Skeletal muscle tissue (tissue), 4 donors: ENCODE results near the gene SCD5. TPM values are rescaled to one million over a fixed set of nuclear protein-coding genes. Genes with fewer than 3 reads are reported as not detected.

ENCODE experiments used
- H3K27ac ChIP-seq: one replicate; pipeline ENCODE4 v1.7.0; 2013; ENCODE audit warnings: mild to moderate bottlenecking, low read depth, low read length, inconsistent platforms
- H3K27me3 ChIP-seq, 3 donors: one replicate each; pipeline ENCODE4 v1.7.0; 2013; ENCODE audit warnings: low read length in 3 of 3; ENCODE audit not compliant: control insufficient read depth in 3 of 3, insufficient read depth in 3 of 3
- H3K36me3 ChIP-seq, 3 donors: one replicate each; pipeline ENCODE4 v1.7.0; 2013; ENCODE audit warnings: low read length in 3 of 3; ENCODE audit not compliant: control insufficient read depth in 3 of 3, insufficient read depth in 3 of 3
- H3K4me1 ChIP-seq, 3 donors: one replicate each; pipeline ENCODE4 v1.7.0; 2013; ENCODE audit warnings: low read length in 3 of 3, mild to moderate bottlenecking in 3 of 3; ENCODE audit not compliant: control insufficient read depth in 3 of 3, insufficient read depth in 3 of 3
- H3K4me3 ChIP-seq, 3 donors: one replicate each; pipeline ENCODE4 v1.7.0; 2013; ENCODE audit warnings: low read length in 3 of 3
- H3K9ac ChIP-seq, 3 donors: one replicate each; pipeline ENCODE4 v1.7.0; 2013; ENCODE audit warnings: low read length in 3 of 3, mild to moderate bottlenecking in 3 of 3, moderate library complexity in 2 of 3, low read depth in 1 of 3
- H3K9me3 ChIP-seq, 3 donors: one replicate each; pipeline ENCODE4 v1.7.0; 2013; ENCODE audit warnings: low read length in 3 of 3; ENCODE audit not compliant: control insufficient read depth in 3 of 3
- total RNA-seq: library from RNA; depleted of rRNA; stranded (reverse); fragments of >200 nt; gene quantifications from one replicate; pipeline ENCODE4 v1.2.3, GENCODE V29; 2014
- donor health status: Osteomylitis.

SCD5 gene
- total RNA-seq, 1 donor from 2014 or later = 9.4 TPM

DNA sequence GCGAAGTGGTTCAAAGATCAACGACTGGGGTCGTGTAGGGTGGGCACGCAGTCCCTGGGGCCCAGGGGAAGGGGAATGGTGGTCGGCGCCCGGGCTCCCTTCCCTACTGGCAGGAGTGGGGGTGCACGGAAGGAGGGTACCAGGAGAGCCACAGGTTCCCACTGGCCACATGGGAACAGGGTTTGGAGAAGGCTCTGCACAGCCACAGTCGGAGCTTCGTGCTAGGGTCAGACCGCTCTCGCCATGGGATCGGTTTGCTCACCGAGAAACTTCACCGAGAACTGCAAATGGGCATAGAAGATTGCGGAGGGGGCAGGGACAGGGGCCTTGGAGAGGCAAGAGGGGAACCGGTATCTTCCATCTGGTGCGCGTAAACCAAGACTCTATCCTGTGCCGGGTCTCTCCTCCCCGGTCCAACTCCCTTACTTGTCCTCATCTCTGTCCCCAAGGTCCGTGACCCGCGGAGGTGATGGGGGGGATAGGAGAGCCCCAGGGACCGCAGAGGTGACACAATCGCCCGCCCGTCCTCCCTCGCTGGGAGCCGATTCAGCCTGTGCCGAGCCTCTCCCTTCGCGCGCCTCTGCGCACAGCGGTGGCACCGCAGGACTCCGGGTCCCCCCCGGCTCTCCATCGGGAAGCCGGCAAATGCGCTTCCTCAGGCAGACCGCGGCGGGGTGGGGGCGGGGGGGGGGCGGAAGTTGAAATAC lies 1.0 kb downstream of the SCD5 start:
- Histone ChIP-seq H3K4me3 (peak overlapping the region; percentile 54 to 66 (median 57)), H3K9ac (peak overlapping the region in 1 of 3 donors; percentile 14), H3K4me1 (peaks cover 10 to 20% (median 19%) of the 10 kb centered on the region in 3 donors), H3K27ac (no peak overlapping the region), H3K9me3 (no peaks in the 10 kb centered on the region), H3K36me3 (no peaks in the 10 kb centered on the region), H3K27me3 (peaks cover 4 to 28% (median 23%) of the 10 kb centered on the region in 3 donors)

DNA sequence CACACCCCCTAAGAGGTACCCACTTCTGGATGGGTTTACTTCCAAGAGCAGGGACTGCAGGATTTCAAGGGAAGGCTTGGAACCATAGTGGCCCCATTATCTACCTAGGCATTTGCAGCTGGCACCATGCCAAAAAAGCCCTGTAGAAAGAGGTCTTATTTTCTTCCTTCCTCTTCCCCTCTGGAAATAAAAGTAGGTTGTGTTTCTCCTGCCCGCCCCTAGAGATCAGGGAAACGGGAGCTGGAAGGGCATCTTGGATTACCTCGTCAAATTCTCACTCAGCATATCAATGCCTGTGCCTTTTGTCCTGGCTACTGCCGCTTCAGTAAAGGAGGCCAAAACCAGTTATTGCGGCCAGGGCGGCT lies 1.6 kb downstream of the SCD5 start:
- Histone ChIP-seq H3K9me3 (no peaks in the 10 kb centered on the region), H3K4me1 (peaks cover 10 to 20% (median 19%) of the 10 kb centered on the region in 3 donors), H3K27me3 (peaks cover 4 to 28% (median 23%) of the 10 kb centered on the region in 3 donors), H3K9ac (peak overlapping the region in 1 of 3 donors; percentile 14), H3K4me3 (peak overlapping the region in 2 of 3 donors; percentile 57 to 66), H3K36me3 (no peaks in the 10 kb centered on the region), H3K27ac (no peak overlapping the region)

DNA sequence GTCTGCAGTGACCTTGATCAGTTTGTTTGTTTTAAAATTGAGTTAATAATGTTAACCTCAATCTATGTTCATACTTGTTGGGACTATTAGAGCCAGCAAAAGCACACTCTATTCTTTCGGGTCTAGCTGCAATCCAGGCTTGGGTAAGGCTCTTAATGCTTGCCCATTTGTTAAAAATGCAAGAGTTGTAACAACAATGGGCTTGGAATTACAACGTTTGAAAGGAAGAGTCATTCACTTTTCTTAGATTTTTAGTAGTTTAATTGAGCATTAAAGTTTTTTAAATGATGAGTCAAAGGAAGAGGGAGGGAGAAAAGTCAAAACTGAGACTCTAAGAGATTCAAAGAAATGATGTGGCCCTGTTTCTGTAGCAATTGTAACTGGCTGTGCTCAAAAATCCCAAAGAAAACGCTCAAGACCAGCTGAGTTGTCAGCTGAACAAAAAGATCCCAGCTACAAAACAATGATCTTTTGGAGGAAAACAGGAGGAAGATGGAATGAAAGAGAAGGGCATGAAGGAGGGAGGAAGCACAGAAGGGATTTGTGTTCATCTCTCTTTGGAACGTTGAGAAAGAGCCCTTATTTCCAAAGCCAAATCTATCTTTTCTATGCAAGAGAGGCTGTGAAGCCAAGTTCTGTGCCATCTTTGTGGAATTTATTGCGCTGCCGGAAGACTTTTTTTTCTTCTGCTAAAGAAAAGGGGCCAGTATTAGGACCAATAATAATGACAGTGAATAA lies 5.5 kb downstream of the SCD5 start:
- no peaks in the 10 kb centered on the region for H3K36me3 ChIP-seq
- H3K4me1 ChIP-seq = peaks cover 4 to 11% (median 8%) of the 10 kb centered on the region in 3 donors
- peaks cover 0 to 10% (median 7%) of the 10 kb centered on the region in 3 donors for H3K27me3 ChIP-seq
- no peak overlapping the region for H3K27ac ChIP-seq
- H3K9me3 ChIP-seq = no peaks in the 10 kb centered on the region
- no peak overlapping the region for H3K4me3 ChIP-seq
- H3K9ac ChIP-seq = no peak overlapping the region

DNA sequence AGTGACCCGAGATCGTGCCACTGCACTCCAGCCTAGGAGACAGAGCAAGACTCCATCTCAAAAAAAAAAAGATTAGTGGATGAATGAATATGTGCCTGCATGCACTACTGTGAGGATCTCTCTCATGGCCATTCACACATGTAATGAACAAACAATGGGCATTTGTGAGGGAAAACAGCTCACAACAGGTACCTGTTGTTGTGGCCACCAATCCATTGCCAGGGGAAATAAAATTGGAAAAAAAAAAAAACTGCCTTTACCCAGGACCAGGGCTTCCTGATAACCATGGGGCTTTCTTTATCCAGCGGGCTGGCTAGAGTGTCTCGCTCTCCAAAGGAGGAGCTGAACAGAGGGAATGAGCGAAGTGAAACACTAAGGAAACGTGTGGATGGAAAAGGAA lies 7.4 kb downstream of the SCD5 start:
- Histone ChIP-seq H3K9me3 (no peaks in the 10 kb centered on the region), H3K27ac (no peak overlapping the region), H3K9ac (no peak overlapping the region), H3K4me3 (no peak overlapping the region), H3K27me3 (peaks cover 0 to 2% (median 0%) of the 10 kb centered on the region in 3 donors), H3K4me1 (no peaks in the 10 kb centered on the region), H3K36me3 (no peaks in the 10 kb centered on the region)

DNA sequence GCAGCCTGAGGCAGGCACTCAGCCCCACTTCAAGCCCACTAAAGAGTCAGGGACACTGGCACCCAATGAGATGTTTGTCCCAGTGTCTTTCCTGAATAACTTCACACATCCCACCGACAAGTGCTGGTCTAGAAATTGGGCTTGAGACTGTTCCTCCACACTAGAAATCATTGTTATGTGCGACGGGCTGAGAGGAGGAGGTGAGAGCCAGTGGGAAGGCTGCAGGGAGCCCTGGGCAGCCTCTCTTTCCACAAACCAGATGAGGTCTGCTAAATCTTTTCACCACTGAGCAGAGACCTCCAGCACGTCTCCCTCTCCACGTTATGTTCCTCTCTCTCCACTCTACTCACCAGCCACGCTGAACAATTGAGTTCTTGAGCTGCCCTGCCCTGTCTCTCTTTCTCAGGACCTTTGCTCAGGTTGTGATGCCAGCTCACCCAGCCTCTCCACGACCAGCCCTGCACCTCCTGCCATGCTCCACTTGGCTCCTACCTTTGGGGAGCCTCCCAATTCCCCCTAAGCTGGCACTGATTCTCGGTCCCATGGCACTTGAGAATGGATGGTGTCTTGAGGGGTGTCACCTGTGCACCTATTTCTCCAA lies 8.4 kb downstream of the SCD5 start:
- Histone ChIP-seq H3K4me1 (no peaks in the 10 kb centered on the region), H3K4me3 (no peak overlapping the region), H3K27me3 (peaks cover 0 to 2% (median 0%) of the 10 kb centered on the region in 3 donors), H3K36me3 (no peaks in the 10 kb centered on the region), H3K27ac (no peak overlapping the region), H3K9ac (no peak overlapping the region), H3K9me3 (no peaks in the 10 kb centered on the region)

DNA sequence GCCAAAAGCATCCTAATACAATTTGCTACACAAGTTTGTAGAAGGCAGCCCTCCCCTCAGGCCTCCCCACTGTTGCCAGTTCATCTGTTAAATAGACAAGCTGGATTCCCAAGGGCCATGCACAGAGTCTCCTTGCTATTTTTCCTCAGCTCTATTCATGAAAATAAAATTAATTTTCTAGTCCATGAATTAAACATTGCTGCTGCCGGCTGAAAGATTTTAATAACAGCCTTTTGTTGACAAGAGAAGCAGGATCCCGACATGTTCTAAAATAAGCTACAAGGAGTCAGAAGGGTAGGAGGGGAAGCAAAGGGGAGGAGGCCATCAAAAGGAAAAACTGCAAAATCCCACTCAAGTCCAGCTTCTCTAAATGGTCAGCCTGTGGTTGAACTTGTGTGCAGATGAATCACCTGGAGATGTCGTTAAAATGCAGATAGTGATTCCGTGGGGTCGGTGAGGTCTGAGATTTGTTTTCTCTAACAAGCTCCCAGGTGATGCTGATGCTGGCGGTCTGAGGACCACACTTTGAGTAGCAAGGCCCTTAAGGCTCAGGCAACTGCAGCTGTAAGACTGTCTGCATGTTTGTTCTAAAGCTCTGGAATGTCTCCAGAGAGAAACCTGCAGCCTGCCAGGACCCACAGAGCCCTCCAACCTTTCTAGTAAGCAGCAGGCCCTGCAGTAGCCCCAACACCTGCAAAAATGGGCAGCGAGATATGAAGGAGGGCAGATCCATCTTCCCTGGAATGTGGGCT lies 9.4 kb downstream of the SCD5 start:
- H3K9ac ChIP-seq = no peak overlapping the region
- H3K4me1 ChIP-seq = peaks cover 0 to 3% (median 0%) of the 10 kb centered on the region in 3 donors
- no peaks in the 10 kb centered on the region for H3K9me3 ChIP-seq
- no peaks in the 10 kb centered on the region for H3K36me3 ChIP-seq
- H3K4me3 ChIP-seq = no peak overlapping the region
- no peak overlapping the region for H3K27ac ChIP-seq
- H3K27me3 ChIP-seq = peaks cover 0 to 2% (median 0%) of the 10 kb centered on the region in 3 donors

DNA sequence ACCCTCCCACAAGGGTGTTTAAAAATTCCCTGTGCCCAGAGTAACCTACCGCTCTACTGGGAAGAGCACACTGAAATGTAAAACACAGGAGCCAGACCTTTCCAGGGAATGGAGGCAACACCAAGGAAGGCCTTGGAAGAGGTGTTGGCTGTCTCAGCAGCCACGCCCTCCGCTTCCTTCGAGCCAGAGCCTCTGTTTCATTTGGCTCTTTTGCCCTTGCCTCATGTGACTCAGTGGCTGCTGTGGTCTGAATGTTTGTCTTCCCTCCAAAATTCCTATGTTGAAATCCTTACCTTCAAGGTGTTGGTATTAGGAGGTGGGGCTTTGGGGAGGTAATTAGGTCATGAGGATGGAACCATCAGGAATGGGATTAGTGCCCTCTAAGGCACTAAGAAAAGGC lies 11.3 kb downstream of the SCD5 start:
- Histone ChIP-seq H3K4me3 (no peak overlapping the region), H3K36me3 (no peaks in the 10 kb centered on the region), H3K27ac (no peak overlapping the region), H3K9me3 (no peaks in the 10 kb centered on the region), H3K27me3 (peaks cover 0 to 2% (median 0%) of the 10 kb centered on the region in 3 donors), H3K4me1 (peaks cover 0 to 3% (median 0%) of the 10 kb centered on the region in 3 donors), H3K9ac (no peak overlapping the region)

DNA sequence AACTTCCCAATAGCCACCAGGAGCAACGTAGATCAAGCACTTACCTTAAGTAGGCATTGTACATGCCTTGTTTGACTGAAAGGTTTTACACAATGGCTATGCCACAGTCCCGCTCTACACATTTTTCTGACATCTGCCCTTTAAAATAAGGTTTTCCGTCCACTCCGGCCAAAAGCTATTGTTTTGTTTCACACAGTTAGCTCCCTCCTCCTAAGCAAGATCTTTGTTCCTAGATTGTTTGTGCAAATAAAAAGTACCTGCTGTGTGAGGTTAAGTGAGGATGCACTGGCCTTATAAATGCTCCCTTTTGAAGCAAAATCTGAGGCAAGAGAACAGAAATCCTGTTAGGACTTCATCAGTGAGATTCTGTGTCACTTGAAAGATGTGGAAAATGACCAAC lies 11.8 kb downstream of the SCD5 start:
- no peak overlapping the region for H3K4me3 ChIP-seq
- peaks cover 0 to 3% (median 0%) of the 10 kb centered on the region in 3 donors for H3K4me1 ChIP-seq
- no peaks in the 10 kb centered on the region for H3K36me3 ChIP-seq
- peaks cover 0 to 2% (median 0%) of the 10 kb centered on the region in 3 donors for H3K27me3 ChIP-seq
- H3K27ac ChIP-seq = no peak overlapping the region
- H3K9me3 ChIP-seq = no peaks in the 10 kb centered on the region
- no peak overlapping the region for H3K9ac ChIP-seq

DNA sequence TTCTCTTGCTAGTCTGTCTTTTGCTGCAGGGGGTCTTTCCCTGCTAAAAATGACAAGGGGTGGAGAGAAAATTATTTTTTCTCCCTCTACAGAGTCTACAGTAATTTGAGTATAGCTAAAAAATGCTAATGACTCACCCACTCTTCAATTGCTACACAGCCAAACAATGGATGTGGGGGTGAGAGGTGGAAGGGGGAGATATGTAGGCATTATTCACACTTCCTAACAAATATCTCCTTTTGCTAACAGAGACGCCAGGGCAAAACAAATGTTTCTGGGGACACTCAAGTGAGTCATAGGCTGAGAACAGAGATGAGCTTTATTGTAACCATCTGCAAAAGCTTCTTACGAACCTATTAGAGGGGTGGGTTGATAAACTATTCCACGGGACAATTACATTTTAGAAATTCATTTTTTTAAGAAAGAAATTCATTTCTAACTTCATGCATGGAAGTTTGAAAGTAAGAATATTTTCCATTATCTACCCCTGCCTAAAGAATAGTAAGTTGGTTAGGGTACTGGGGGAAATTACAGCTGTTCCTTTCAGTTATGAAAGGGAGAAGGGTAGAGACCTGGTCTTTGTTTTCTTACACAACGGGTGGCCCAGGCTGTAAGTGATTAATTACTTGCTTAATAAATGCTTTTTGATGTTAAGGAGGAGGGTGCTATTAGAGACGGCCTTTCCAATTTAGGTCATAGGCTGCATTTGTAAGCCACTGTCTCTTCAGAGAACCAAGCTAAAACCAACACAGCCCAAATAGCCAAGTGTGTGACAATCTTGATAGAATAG lies 12.8 kb downstream of the SCD5 start:
- no peaks in the 10 kb centered on the region for H3K36me3 ChIP-seq
- no peaks in the 10 kb centered on the region for H3K9me3 ChIP-seq
- no peak overlapping the region for H3K27ac ChIP-seq
- H3K4me3 ChIP-seq = no peak overlapping the region
- peaks cover 0 to 3% (median 0%) of the 10 kb centered on the region in 3 donors for H3K4me1 ChIP-seq
- H3K9ac ChIP-seq = no peak overlapping the region
- peaks cover 0 to 2% (median 0%) of the 10 kb centered on the region in 3 donors for H3K27me3 ChIP-seq
